H9 (cell line): ENCODE data around the gene ECD. TPM values are rescaled to one million over a fixed set of nuclear protein-coding genes. Genes with fewer than 3 reads are reported as not detected.

Experiments used
- DNase-seq: peaks from one replicate; pipeline ENCODE4 v3.0.0-alpha.2; 2017
- H2AFZ ChIP-seq: one replicate; pipeline ENCODE4 v1.6.1; 2013; ENCODE audit warnings: mild to moderate bottlenecking, low read length, control low read depth, moderate library complexity
- H2AK5ac ChIP-seq: 2 replicates; pipeline ENCODE4 v1.6.1; 2013; ENCODE audit warnings: low read length, control low read depth, mixed read lengths; ENCODE audit not compliant: insufficient read length
- H2BK120ac ChIP-seq: one replicate; pipeline ENCODE4 v1.6.1; 2013; ENCODE audit warnings: low read depth, mild to moderate bottlenecking, low read length, control low read depth, inconsistent platforms; ENCODE audit not compliant: poor library complexity, severe bottlenecking
- H2BK12ac ChIP-seq: 2 replicates; pipeline ENCODE4 v1.6.1; 2013; ENCODE audit warnings: low read length, control low read depth, mixed read lengths, low read depth; ENCODE audit not compliant: insufficient read length
- H2BK15ac ChIP-seq: 2 replicates; pipeline ENCODE4 v1.6.1; 2013; ENCODE audit warnings: low read depth, low read length, control low read depth
- H2BK20ac ChIP-seq: one replicate; pipeline ENCODE4 v1.6.1; 2013; ENCODE audit warnings: low read depth, mild to moderate bottlenecking, low read length, control low read depth, inconsistent platforms; ENCODE audit not compliant: poor library complexity, severe bottlenecking
- H2BK5ac ChIP-seq: 2 replicates; pipeline ENCODE4 v1.6.1; 2013; ENCODE audit warnings: low read length, control low read depth, mixed read lengths; ENCODE audit not compliant: insufficient read length
- H3K14ac ChIP-seq: 2 replicates; pipeline ENCODE4 v1.6.1; 2013; ENCODE audit warnings: low read length, control low read depth; ENCODE audit not compliant: insufficient read depth
- H3K18ac ChIP-seq: 2 replicates; pipeline ENCODE4 v1.6.1; 2013; ENCODE audit warnings: low read depth, mild to moderate bottlenecking, mixed read lengths, low read length, control low read depth; ENCODE audit not compliant: insufficient read length
- H3K23ac ChIP-seq: 2 replicates; pipeline ENCODE4 v1.6.1; 2013; ENCODE audit warnings: low read length, control low read depth, mixed read lengths, low read depth; ENCODE audit not compliant: insufficient read length
- H3K23me2 ChIP-seq: 2 replicates; pipeline ENCODE4 v1.6.1; 2013; ENCODE audit warnings: low read depth, mild to moderate bottlenecking, mixed read lengths, low read length, control low read depth; ENCODE audit not compliant: insufficient read length, poor library complexity, severe bottlenecking
- H3K27ac ChIP-seq: 2 replicates; pipeline ENCODE4 v1.5.1; 2013; ENCODE audit warnings: low read length, control low read depth, mixed read lengths, low read depth; ENCODE audit not compliant: insufficient read length
- H3K27me3 ChIP-seq: 2 replicates; pipeline ENCODE4 v1.6.1; 2013; ENCODE audit warnings: low read length, control low read depth, inconsistent platforms; ENCODE audit not compliant: insufficient read depth
- H3K4ac ChIP-seq: 2 replicates; pipeline ENCODE4 v1.6.1; 2013; ENCODE audit warnings: low read depth, mild to moderate bottlenecking, control low read depth, inconsistent platforms, low read length, moderate library complexity
- H3K4me1 ChIP-seq: 2 replicates; pipeline ENCODE4 v1.6.1; 2013; ENCODE audit warnings: low read length, control low read depth, inconsistent platforms; ENCODE audit not compliant: insufficient read depth
- H3K4me2 ChIP-seq: 2 replicates; pipeline ENCODE4 v1.6.1; 2013; ENCODE audit warnings: low read length, control low read depth, mixed read lengths; ENCODE audit not compliant: insufficient read length, insufficient read depth
- H3K56ac ChIP-seq: 2 replicates; pipeline ENCODE4 v1.6.1; 2013; ENCODE audit warnings: low read depth, mild to moderate bottlenecking, mixed read lengths, low read length, control low read depth; ENCODE audit not compliant: insufficient read length
- H3K79me1 ChIP-seq: 2 replicates; pipeline ENCODE4 v1.6.1; 2013; ENCODE audit warnings: low read depth, mild to moderate bottlenecking, moderate library complexity, low read length, control low read depth, inconsistent platforms; ENCODE audit not compliant: insufficient read depth, poor library complexity, severe bottlenecking
- H3K79me2 ChIP-seq: 2 replicates; pipeline ENCODE4 v1.6.1; 2013; ENCODE audit warnings: low read length, control low read depth, inconsistent platforms; ENCODE audit not compliant: insufficient read depth
- H3K9ac ChIP-seq: 2 replicates; pipeline ENCODE4 v1.6.1; 2013; ENCODE audit warnings: low read length, control low read depth, mixed read lengths; ENCODE audit not compliant: insufficient read length; ENCODE audit errors: extremely low read depth
- H3K9me3 ChIP-seq: one replicate; pipeline ENCODE4 v1.6.1; 2013; ENCODE audit warnings: low read depth, low read length, inconsistent platforms; ENCODE audit not compliant: control insufficient read depth
- H3T11ph ChIP-seq: one replicate; pipeline ENCODE4 v1.6.1; 2013; ENCODE audit warnings: mild to moderate bottlenecking, low read length, control low read depth, inconsistent platforms
- H4K20me1 ChIP-seq: one replicate; pipeline ENCODE4 v1.6.1; 2013; ENCODE audit not compliant: control insufficient read depth, insufficient read length, insufficient read depth
- H4K5ac ChIP-seq: 2 replicates; pipeline ENCODE4 v1.6.1; 2013; ENCODE audit warnings: low read depth, mild to moderate bottlenecking, mixed read lengths, low read length, control low read depth; ENCODE audit not compliant: insufficient read length
- H4K8ac ChIP-seq: replicated peaks from 2 replicates; pipeline ENCODE4 v1.6.1; 2013; ENCODE audit warnings: low read length, control low read depth, mixed read lengths, low read depth; ENCODE audit not compliant: insufficient read length
- H4K91ac ChIP-seq: 2 replicates; pipeline ENCODE4 v1.6.1; 2013; ENCODE audit warnings: low read depth, mild to moderate bottlenecking, moderate library complexity, mixed read lengths, low read length, control low read depth; ENCODE audit not compliant: insufficient read length
- H3K27ac Mint-ChIP-seq, 3 experiments: 2 replicates in 2 of 3; 3 replicates in 1 of 3; pipeline ENCODE4 v1.8.0; 2020 to 2021; ENCODE audit warnings: mixed read lengths in 3 of 3, mild to moderate bottlenecking in 1 of 3, moderate library complexity in 1 of 3
- H3K27me3 Mint-ChIP-seq: 2 replicates; pipeline ENCODE4 v1.8.0; 2021; ENCODE audit warnings: low read depth, mild to moderate bottlenecking, moderate library complexity, mixed read lengths
- H3K36me3 Mint-ChIP-seq, 3 experiments: 2 replicates in 2 of 3; 3 replicates in 1 of 3; pipeline ENCODE4 v1.8.0; 2020 to 2021; ENCODE audit warnings: low read depth in 3 of 3, mixed read lengths in 3 of 3; ENCODE audit not compliant: insufficient read depth in 1 of 3
- H3K4me1 Mint-ChIP-seq, 2 experiments: 2 replicates each; pipeline ENCODE4 v1.8.0; 2020; ENCODE audit warnings: mixed read lengths in 2 of 2
- H3K4me3 Mint-ChIP-seq, 2 experiments: 2 replicates in 1 of 2; 3 replicates in 1 of 2; pipeline ENCODE4 v1.8.0; 2020 to 2021; ENCODE audit warnings: mild to moderate bottlenecking in 2 of 2, mixed read lengths in 2 of 2, moderate library complexity in 1 of 2
- H3K9me3 Mint-ChIP-seq, 2 experiments: 2 replicates in 1 of 2; 3 replicates in 1 of 2; pipeline ENCODE4 v1.8.0; 2020; ENCODE audit warnings: mild to moderate bottlenecking in 2 of 2, mixed read lengths in 2 of 2, moderate library complexity in 1 of 2
- WGBS: extraction: QIAGEN DNeasy Blood & Tissue Kit; methylation state at CpG from one replicate; pipeline ENCODE4 v1.1.7; 2013; ENCODE audit warnings: missing lambda C conversion rate, low lambda C conversion rate, mixed read lengths; ENCODE audit not compliant: insufficient read length; ENCODE audit errors: extremely low coverage; 5-methylcytosine and 5-hydroxymethylcytosine counted together
- total RNA-seq: library from RNA; stranded (reverse); gene quantifications from 2 replicates; pipeline ENCODE4 v1.2.1, GENCODE V29; 2021
- TF ChIP-seq, protein P1 (sequence below): fragments of 200-600 bp; sonication (generic); conservative IDR thresholded peaks from 3 replicates; pipeline ENCODE4 v1.8.0; 2021; ENCODE audit warnings: antibody characterized with exemption, mild to moderate bottlenecking

The ECD gene
- total RNA-seq, 1 experiment from 2014 or later: 41.6 TPM

DNA sequence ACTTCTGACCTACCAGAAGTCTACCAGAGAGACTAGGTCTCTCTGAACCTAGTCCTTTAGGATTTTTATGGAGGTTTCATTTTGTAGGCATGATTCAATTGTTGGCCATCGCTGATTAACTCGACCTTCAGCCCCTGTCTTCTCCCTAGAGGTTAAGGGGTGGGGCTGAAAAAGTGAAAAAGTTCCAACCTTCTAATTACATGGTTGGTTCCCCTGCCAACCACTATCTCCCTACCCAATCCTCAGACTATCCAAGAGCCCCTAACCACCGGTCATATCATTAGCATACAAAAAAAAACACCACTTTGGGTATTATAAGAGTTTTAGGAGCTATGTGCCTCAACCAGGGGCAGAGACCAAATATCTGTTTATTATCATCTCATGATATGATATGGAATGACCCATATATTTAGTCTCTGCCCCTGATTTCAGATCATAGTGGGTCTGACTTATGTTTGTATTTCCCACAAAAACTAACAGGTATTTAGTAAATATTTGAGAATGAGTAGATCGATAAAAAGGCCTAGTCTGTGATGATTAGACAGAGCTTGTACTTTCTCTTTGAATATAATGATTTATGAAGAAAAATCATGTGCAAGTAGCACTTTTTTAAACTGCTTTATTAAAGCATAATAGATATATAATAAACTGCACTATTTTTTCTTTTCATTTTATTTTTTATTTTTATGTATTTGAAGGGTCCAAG, 43.5 kb upstream of the ECD start:
- Histone ChIP-seq H2BK120ac (no peak overlapping the region), H3K18ac (no peak overlapping the region), H3K23me2 (no peaks in the 10 kb centered on the region), H4K91ac (no peak overlapping the region), H4K20me1 (no peaks in the 10 kb centered on the region), H4K5ac (no peak overlapping the region), H3K23ac (no peak overlapping the region), H2BK15ac (no peak overlapping the region), H3K56ac (no peak overlapping the region), H3K4me1 (no peaks in the 10 kb centered on the region), H3K79me2 (no peaks in the 10 kb centered on the region), H2BK5ac (no peak overlapping the region), H3K9ac (no peak overlapping the region), H3K4me2 (no peak overlapping the region), H3K14ac (no peak overlapping the region), H4K8ac (no peak overlapping the region), H3T11ph (no peak overlapping the region), H2BK20ac (no peak overlapping the region), H3K4ac (no peak overlapping the region), H2AFZ (no peak overlapping the region), H2AK5ac (no peak overlapping the region), H3K27ac (no peak overlapping the region), H3K79me1 (no peaks in the 10 kb centered on the region), H2BK12ac (no peak overlapping the region), H3K27me3 (no peaks in the 10 kb centered on the region), H3K9me3 (peaks cover 5% of the 10 kb centered on the region)
- Mint-ChIP-seq H3K27ac (no peak overlapping the region), H3K27me3 (no peaks in the 10 kb centered on the region), H3K9me3 (peaks cover 11 to 15% of the 10 kb centered on the region in 2 experiments), H3K4me3 (no peak overlapping the region), H3K36me3 (peaks cover 12 to 26% (median 26%) of the 10 kb centered on the region in 3 experiments), H3K4me1 (no peaks in the 10 kb centered on the region)
- no CpG with 5 or more reads among the region's 4 CpGs for WGBS
- TF ChIP-seq, protein P1, sequence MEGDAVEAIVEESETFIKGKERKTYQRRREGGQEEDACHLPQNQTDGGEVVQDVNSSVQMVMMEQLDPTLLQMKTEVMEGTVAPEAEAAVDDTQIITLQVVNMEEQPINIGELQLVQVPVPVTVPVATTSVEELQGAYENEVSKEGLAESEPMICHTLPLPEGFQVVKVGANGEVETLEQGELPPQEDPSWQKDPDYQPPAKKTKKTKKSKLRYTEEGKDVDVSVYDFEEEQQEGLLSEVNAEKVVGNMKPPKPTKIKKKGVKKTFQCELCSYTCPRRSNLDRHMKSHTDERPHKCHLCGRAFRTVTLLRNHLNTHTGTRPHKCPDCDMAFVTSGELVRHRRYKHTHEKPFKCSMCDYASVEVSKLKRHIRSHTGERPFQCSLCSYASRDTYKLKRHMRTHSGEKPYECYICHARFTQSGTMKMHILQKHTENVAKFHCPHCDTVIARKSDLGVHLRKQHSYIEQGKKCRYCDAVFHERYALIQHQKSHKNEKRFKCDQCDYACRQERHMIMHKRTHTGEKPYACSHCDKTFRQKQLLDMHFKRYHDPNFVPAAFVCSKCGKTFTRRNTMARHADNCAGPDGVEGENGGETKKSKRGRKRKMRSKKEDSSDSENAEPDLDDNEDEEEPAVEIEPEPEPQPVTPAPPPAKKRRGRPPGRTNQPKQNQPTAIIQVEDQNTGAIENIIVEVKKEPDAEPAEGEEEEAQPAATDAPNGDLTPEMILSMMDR: no peak
- DNase-seq: no peak
